Measurements from ENCODE around the gene BSG.

Gene BSG

GRCh38 chr19:570937-571565, 1.3 kb upstream of the BSG start:
- DNase-seq (ENCODE audit: insufficient read length, low spot score), result no peak
- FAIRE-seq, result peak; percentile 85
- 0 out of 2 replicates have a peak, but pooled peaks have one; percentile 23 for TF ChIP-seq TAF1 (IDR thresholded peaks at IDR 0.05; ENCODE audit: low read depth, low read length)
- TF ChIP-seq SPI1 (IDR thresholded peaks at IDR 0.05; ENCODE audit: low read depth, low read length), result peak; percentile 36; the same call in 1 of the 2 replicates
- no peak for TF ChIP-seq PAX5 (IDR thresholded peaks at IDR 0.05; ENCODE audit: insufficient read depth, low read length, severe bottlenecking)

- FAIRE-seq (no peak), DNase-seq (ENCODE audit: insufficient read length, low spot score) (no peak)
- TF ChIP-seq POU2F2 (IDR thresholded peaks at IDR 0.05; ENCODE audit: low read depth, low read length) (no peak), TAF1 (IDR thresholded peaks at IDR 0.05; ENCODE audit: low read depth, low read length) (no peak), PAX5 (IDR thresholded peaks at IDR 0.05; ENCODE audit: insufficient read depth, low read length, severe bottlenecking) (no peak), POLR2A (IDR thresholded peaks at IDR 0.05; ENCODE audit: low read depth, low read length) (no peak), SPI1 (IDR thresholded peaks at IDR 0.05; ENCODE audit: low read depth, low read length) (no peak), POLR2AphosphoS5 (IDR thresholded peaks at IDR 0.05; ENCODE audit: low read depth, low read length) (no peak)
These were observed 826 bp upstream of the BSG start for GRCh38 chr19:571566-571974.

- TF ChIP-seq PAX5 (IDR thresholded peaks at IDR 0.05; ENCODE audit: insufficient read depth, low read length, severe bottlenecking) (no peak), POLR2A (IDR thresholded peaks at IDR 0.05; ENCODE audit: low read depth, low read length) (no peak), SPI1 (IDR thresholded peaks at IDR 0.05; ENCODE audit: low read depth, low read length) (no peak), TAF1 (IDR thresholded peaks at IDR 0.05; ENCODE audit: low read depth, low read length) (no peak), POU2F2 (IDR thresholded peaks at IDR 0.05; ENCODE audit: low read depth, low read length) (no peak)
- FAIRE-seq, result peak; percentile 64
- DNase-seq (ENCODE audit: insufficient read length, low spot score), result no peak
These were observed 535 bp downstream of the BSG start for GRCh38 chr19:572743-573518.

- peak; percentile 35 for FAIRE-seq
- no peak for TF ChIP-seq POLR2A (IDR thresholded peaks at IDR 0.05; ENCODE audit: low read depth, low read length)
- no peak for TF ChIP-seq TAF1 (IDR thresholded peaks at IDR 0.05; ENCODE audit: low read depth, low read length)
- TF ChIP-seq SPI1 (IDR thresholded peaks at IDR 0.05; ENCODE audit: low read depth, low read length), result no peak
- no peak for TF ChIP-seq POU2F2 (IDR thresholded peaks at IDR 0.05; ENCODE audit: low read depth, low read length)
- DNase-seq (ENCODE audit: insufficient read length, low spot score), result no peak
These were observed 1.1 kb downstream of the BSG start for GRCh38 chr19:573519-573825.

- FAIRE-seq (peak; percentile 78), DNase-seq (ENCODE audit: insufficient read length, low spot score) (no peak)
These were observed 2.5 kb downstream of the BSG start for GRCh38 chr19:574658-575526.

GRCh38 chr19:575527-576506, 3.4 kb downstream of the BSG start:
- TF ChIP-seq POLR2AphosphoS5 (IDR thresholded peaks at IDR 0.05; ENCODE audit: low read depth, low read length), result no peak
- TF ChIP-seq POU2F2 (IDR thresholded peaks at IDR 0.05; ENCODE audit: low read depth, low read length), result no peak
- no peak for TF ChIP-seq PAX5 (IDR thresholded peaks at IDR 0.05; ENCODE audit: insufficient read depth, low read length, severe bottlenecking)
- no peak for TF ChIP-seq SPI1 (IDR thresholded peaks at IDR 0.05; ENCODE audit: low read depth, low read length)
- TF ChIP-seq POLR2A (IDR thresholded peaks at IDR 0.05; ENCODE audit: low read depth, low read length), result no peak
- TF ChIP-seq TAF1 (IDR thresholded peaks at IDR 0.05; ENCODE audit: low read depth, low read length), result no peak
- FAIRE-seq (no peak), DNase-seq (ENCODE audit: insufficient read length, low spot score) (no peak)

More at GRCh38 chr19:574658-575526, 2.5 kb downstream of the BSG start:
- TF ChIP-seq POU2F2 (IDR thresholded peaks at IDR 0.05; ENCODE audit: low read depth, low read length), result no peak
- no peak for TF ChIP-seq TAF1 (IDR thresholded peaks at IDR 0.05; ENCODE audit: low read depth, low read length)
- no peak for TF ChIP-seq POLR2AphosphoS5 (IDR thresholded peaks at IDR 0.05; ENCODE audit: low read depth, low read length)
- no peak for TF ChIP-seq SPI1 (IDR thresholded peaks at IDR 0.05; ENCODE audit: low read depth, low read length)
- TF ChIP-seq PAX5 (IDR thresholded peaks at IDR 0.05; ENCODE audit: insufficient read depth, low read length, severe bottlenecking), result peak; percentile 90
- no peak for TF ChIP-seq POLR2A (IDR thresholded peaks at IDR 0.05; ENCODE audit: low read depth, low read length)

GRCh38 chr19:576768-577438, 4.5 kb downstream of the BSG start:
- DNase-seq (ENCODE audit: insufficient read length, low spot score) (no peak), FAIRE-seq (no peak)
- TF ChIP-seq SPI1 (IDR thresholded peaks at IDR 0.05; ENCODE audit: low read depth, low read length), result no peak
- no peak for TF ChIP-seq TAF1 (IDR thresholded peaks at IDR 0.05; ENCODE audit: low read depth, low read length)
- TF ChIP-seq PAX5 (IDR thresholded peaks at IDR 0.05; ENCODE audit: insufficient read depth, low read length, severe bottlenecking), result no peak
- TF ChIP-seq POLR2A (IDR thresholded peaks at IDR 0.05; ENCODE audit: low read depth, low read length), result no peak
- no peak for TF ChIP-seq POLR2AphosphoS5 (IDR thresholded peaks at IDR 0.05; ENCODE audit: low read depth, low read length)
- TF ChIP-seq POU2F2 (IDR thresholded peaks at IDR 0.05; ENCODE audit: low read depth, low read length), result no peak

All from GM12891 (cell line).